HepG2 (cell line): Measurements from ENCODE around the gene LLGL1. TPM values are rescaled to one million over a fixed set of nuclear protein-coding genes. Genes with fewer than 3 reads are reported as not detected.

ENCODE experiments used
- ARID5B ChIP-seq: IDR thresholded peaks from 2 replicates; pipeline ENCODE4 v1.4.0; 2020; ENCODE audit warnings: mild to moderate bottlenecking, missing genetic modification reagents
- CEBPG ChIP-seq: IDR thresholded peaks from 2 replicates; pipeline ENCODE4 v1.6.1; 2016
- ISL2 ChIP-seq: sonication (generic); formaldehyde crosslinking; IDR thresholded peaks from 2 replicates; pipeline ENCODE4 v1.5.0; 2020; ENCODE audit warnings: missing genetic modification reagents
- SOX5 ChIP-seq: IDR thresholded peaks from 2 replicates; pipeline ENCODE4 v1.6.1; 2016; ENCODE audit warnings: borderline replicate concordance
- TBX3 ChIP-seq: fragments of 450-650 bp; IDR thresholded peaks from 2 replicates; pipeline ENCODE4 v1.6.1; 2017; ENCODE audit warnings: antibody characterized with exemption, mild to moderate bottlenecking, inconsistent platforms, borderline replicate concordance
- ZFP36L1 ChIP-seq: sonication (generic); formaldehyde crosslinking; IDR thresholded peaks from 2 replicates; pipeline ENCODE4 v1.8.0; 2022; ENCODE audit warnings: mild to moderate bottlenecking, missing genetic modification reagents, moderate library complexity
- ZNF3 ChIP-seq: IDR thresholded peaks from 2 replicates; pipeline ENCODE4 v1.7.0; 2017; ENCODE audit warnings: inconsistent platforms
- ZNF562 ChIP-seq: sonication (generic); formaldehyde crosslinking; IDR thresholded peaks from 2 replicates; pipeline ENCODE4 v1.8.0; 2022; ENCODE audit warnings: missing genetic modification reagents, borderline replicate concordance
- ZNF674 ChIP-seq: sonication (generic); formaldehyde crosslinking; IDR thresholded peaks from 2 replicates; pipeline ENCODE4 v1.5.0; 2020; ENCODE audit warnings: low read depth, mild to moderate bottlenecking, missing genetic modification reagents
- polyA plus RNA-seq, 8 experiments: library from polyadenylated mRNA; depleted of rRNA in 3 of 8; stranded (reverse) in 7 of 8; unstranded in 1 of 8; fragments of >200 nt; fragmentation: Illumina TruSeq in 4 of 8; extraction: Trizol in 4 of 8; gene quantifications; 2 replicates each; pipeline versions ENCODE4 v1.2.1 to v1.2.3, GENCODE V29; 2011 to 2016; ENCODE audit warnings: low read depth in 4 of 8, missing spikeins in 1 of 8, mixed read lengths in 1 of 8; ENCODE audit not compliant: insufficient read depth in 1 of 8
- total RNA-seq, 5 experiments: library from RNA; depleted of rRNA; stranded (reverse); fragments of >200 nt; fragmentation: Illumina TruSeq; extraction: Trizol; gene quantifications; 2 replicates each; pipeline ENCODE4 v1.2.3, GENCODE V29; 2016; ENCODE audit warnings: low read depth in 1 of 5
- TF ChIP-seq, protein P1 (sequence below): sonication (generic); formaldehyde crosslinking; IDR thresholded peaks from 2 replicates; pipeline ENCODE4 v1.5.1; 2020; ENCODE audit warnings: missing genetic modification reagents, mild to moderate bottlenecking, borderline replicate concordance
- TF ChIP-seq, protein P2 (sequence below): IDR thresholded peaks from 2 replicates; pipeline ENCODE4 v1.6.1; 2012; ENCODE audit warnings: inconsistent platforms
- TF ChIP-seq, protein P3 (sequence below): fragments of 450-650 bp; IDR thresholded peaks from 2 replicates; pipeline ENCODE4 v1.6.1; 2017

LLGL1 gene
- total and polyA plus RNA-seq, 2 of the 13 experiments (the other 11 are each of a cell fraction or from before 2014, with no cell fraction given) = 15.0 to 15.3 TPM

DNA sequence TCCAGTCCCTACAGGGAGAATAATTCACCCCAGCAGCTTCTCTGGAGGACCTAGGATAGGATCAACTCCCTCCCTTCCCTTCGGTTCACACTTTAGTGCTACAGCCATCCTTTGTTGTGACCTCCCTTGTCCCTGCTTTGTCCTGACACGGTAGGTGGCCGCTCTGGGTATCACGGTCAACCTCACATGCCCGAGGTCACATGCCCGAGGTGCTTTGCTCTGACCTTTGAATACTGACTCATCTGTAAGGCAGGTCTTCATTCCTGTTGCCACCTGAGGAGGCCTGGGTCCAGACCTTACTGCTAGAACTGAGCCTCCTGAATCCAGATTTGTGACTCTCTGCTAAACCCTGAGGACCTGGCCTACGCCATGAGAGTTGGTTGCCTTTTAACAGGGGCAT, 22.1 kb upstream of the LLGL1 start (continued):
- 0 out of 2 replicates have a peak, but pooled peaks have one; percentile 26 for TF ChIP-seq ARID5B (CRISPR knock-in tag)
- TF ChIP-seq, protein P1, sequence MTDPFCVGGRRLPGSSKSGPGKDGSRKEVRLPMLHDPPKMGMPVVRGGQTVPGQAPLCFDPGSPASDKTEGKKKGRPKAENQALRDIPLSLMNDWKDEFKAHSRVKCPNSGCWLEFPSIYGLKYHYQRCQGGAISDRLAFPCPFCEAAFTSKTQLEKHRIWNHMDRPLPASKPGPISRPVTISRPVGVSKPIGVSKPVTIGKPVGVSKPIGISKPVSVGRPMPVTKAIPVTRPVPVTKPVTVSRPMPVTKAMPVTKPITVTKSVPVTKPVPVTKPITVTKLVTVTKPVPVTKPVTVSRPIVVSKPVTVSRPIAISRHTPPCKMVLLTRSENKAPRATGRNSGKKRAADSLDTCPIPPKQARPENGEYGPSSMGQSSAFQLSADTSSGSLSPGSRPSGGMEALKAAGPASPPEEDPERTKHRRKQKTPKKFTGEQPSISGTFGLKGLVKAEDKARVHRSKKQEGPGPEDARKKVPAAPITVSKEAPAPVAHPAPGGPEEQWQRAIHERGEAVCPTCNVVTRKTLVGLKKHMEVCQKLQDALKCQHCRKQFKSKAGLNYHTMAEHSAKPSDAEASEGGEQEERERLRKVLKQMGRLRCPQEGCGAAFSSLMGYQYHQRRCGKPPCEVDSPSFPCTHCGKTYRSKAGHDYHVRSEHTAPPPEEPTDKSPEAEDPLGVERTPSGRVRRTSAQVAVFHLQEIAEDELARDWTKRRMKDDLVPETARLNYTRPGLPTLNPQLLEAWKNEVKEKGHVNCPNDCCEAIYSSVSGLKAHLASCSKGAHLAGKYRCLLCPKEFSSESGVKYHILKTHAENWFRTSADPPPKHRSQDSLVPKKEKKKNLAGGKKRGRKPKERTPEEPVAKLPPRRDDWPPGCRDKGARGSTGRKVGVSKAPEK (CRISPR knock-in tag) = no peak
- 0 out of 2 replicates have a peak, but pooled peaks have one; percentile 22 for TF ChIP-seq SOX5 (CRISPR knock-in tag)
- TF ChIP-seq ZNF3 (CRISPR knock-in tag) = no peak
- no peak for TF ChIP-seq ZNF674 (CRISPR knock-in tag)
- TF ChIP-seq, protein P2, sequence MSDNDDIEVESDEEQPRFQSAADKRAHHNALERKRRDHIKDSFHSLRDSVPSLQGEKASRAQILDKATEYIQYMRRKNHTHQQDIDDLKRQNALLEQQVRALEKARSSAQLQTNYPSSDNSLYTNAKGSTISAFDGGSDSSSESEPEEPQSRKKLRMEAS = 0 out of 2 replicates have a peak, but pooled peaks have one; percentile 28
- TF ChIP-seq ISL2 = no peak
- TF ChIP-seq CEBPG (CRISPR knock-in tag) = no peak
- TF ChIP-seq TBX3 = peak; percentile 38; the same call in 1 of the 2 replicates
- TF ChIP-seq, protein P3, sequence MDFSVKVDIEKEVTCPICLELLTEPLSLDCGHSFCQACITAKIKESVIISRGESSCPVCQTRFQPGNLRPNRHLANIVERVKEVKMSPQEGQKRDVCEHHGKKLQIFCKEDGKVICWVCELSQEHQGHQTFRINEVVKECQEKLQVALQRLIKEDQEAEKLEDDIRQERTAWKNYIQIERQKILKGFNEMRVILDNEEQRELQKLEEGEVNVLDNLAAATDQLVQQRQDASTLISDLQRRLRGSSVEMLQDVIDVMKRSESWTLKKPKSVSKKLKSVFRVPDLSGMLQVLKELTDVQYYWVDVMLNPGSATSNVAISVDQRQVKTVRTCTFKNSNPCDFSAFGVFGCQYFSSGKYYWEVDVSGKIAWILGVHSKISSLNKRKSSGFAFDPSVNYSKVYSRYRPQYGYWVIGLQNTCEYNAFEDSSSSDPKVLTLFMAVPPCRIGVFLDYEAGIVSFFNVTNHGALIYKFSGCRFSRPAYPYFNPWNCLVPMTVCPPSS = no peak
- no peak for TF ChIP-seq ZNF562 (CRISPR knock-in tag)
- no peak for TF ChIP-seq ZFP36L1
